Neutrophil (primary cell): ENCODE results near the gene AP5S1.

Experiments
- H3K27ac ChIP-seq: fragments of 200-600 bp; sonication (generic); 2 replicates; pipeline ENCODE4 v1.5.1; 2016; ENCODE audit warnings: mild to moderate bottlenecking, moderate library complexity
- H3K27me3 ChIP-seq: fragments of 200-600 bp; sonication (generic); 2 replicates; pipeline ENCODE4 v1.6.0; 2016; ENCODE audit warnings: mild to moderate bottlenecking
- H3K36me3 ChIP-seq: fragments of 200-600 bp; sonication (generic); 2 replicates; pipeline ENCODE4 v1.5.1; 2017
- H3K4me1 ChIP-seq, 2 experiments: fragments of 200-600 bp in 1 of 2; sonication (generic) in 1 of 2; 1 replicate in 1 of 2; 2 replicates in 1 of 2; pipeline versions ENCODE4 v1.5.1 to v1.6.1; 2013 to 2016; ENCODE audit warnings: low read depth in 1 of 2, low read length in 1 of 2, mild to moderate bottlenecking in 1 of 2, moderate library complexity in 1 of 2; ENCODE audit not compliant: control insufficient read depth in 1 of 2, insufficient read depth in 1 of 2
- H3K4me3 ChIP-seq, 2 experiments: fragments of 200-600 bp in 1 of 2; sonication (generic) in 1 of 2; 1 replicate in 1 of 2; 2 replicates in 1 of 2; pipeline ENCODE4 v1.5.1; 2013 to 2016; ENCODE audit warnings: low read depth in 1 of 2, low read length in 1 of 2, mild to moderate bottlenecking in 1 of 2, moderate library complexity in 1 of 2
- H3K9me3 ChIP-seq: fragments of 200-600 bp; sonication (generic); 2 replicates; pipeline ENCODE4 v1.5.1; 2016
- TF ChIP-seq, protein P1 (sequence below): fragments of 200-600 bp; sonication (generic); IDR thresholded peaks from 2 replicates; pipeline ENCODE4 v1.5.1; 2016; ENCODE audit warnings: antibody characterized with exemption

The AP5S1 gene

DNA sequence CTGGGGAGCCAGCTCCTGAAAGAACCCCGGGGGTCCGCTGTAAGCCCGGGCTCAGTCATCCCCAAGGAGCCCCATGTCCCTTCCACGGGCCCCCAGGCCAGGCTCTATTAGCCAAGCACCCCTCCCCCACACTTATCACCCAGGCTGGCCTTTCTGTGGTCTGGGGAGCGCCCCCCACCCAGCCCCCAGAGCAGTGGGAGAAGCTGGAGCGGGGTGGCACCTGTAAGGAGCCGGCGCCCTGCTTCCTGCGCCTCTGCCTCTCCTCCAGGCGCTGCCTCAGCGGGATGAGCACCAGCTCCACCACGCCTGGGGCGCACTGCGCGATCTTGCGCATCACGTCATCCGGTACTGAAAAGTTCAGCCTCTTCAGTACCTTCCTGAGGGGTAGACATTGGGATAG, 41.4 kb upstream of the AP5S1 start:
- no peak overlapping the region for H3K4me3 ChIP-seq
- peaks cover 53 to 57% of the 10 kb centered on the region in 2 experiments for H3K4me1 ChIP-seq
- H3K36me3 ChIP-seq = no peaks in the 10 kb centered on the region
- TF ChIP-seq, protein P1, sequence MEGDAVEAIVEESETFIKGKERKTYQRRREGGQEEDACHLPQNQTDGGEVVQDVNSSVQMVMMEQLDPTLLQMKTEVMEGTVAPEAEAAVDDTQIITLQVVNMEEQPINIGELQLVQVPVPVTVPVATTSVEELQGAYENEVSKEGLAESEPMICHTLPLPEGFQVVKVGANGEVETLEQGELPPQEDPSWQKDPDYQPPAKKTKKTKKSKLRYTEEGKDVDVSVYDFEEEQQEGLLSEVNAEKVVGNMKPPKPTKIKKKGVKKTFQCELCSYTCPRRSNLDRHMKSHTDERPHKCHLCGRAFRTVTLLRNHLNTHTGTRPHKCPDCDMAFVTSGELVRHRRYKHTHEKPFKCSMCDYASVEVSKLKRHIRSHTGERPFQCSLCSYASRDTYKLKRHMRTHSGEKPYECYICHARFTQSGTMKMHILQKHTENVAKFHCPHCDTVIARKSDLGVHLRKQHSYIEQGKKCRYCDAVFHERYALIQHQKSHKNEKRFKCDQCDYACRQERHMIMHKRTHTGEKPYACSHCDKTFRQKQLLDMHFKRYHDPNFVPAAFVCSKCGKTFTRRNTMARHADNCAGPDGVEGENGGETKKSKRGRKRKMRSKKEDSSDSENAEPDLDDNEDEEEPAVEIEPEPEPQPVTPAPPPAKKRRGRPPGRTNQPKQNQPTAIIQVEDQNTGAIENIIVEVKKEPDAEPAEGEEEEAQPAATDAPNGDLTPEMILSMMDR = no peak
- no peak overlapping the region for H3K27ac ChIP-seq
- peaks cover 30% of the 10 kb centered on the region for H3K27me3 ChIP-seq
- no peaks in the 10 kb centered on the region for H3K9me3 ChIP-seq

DNA sequence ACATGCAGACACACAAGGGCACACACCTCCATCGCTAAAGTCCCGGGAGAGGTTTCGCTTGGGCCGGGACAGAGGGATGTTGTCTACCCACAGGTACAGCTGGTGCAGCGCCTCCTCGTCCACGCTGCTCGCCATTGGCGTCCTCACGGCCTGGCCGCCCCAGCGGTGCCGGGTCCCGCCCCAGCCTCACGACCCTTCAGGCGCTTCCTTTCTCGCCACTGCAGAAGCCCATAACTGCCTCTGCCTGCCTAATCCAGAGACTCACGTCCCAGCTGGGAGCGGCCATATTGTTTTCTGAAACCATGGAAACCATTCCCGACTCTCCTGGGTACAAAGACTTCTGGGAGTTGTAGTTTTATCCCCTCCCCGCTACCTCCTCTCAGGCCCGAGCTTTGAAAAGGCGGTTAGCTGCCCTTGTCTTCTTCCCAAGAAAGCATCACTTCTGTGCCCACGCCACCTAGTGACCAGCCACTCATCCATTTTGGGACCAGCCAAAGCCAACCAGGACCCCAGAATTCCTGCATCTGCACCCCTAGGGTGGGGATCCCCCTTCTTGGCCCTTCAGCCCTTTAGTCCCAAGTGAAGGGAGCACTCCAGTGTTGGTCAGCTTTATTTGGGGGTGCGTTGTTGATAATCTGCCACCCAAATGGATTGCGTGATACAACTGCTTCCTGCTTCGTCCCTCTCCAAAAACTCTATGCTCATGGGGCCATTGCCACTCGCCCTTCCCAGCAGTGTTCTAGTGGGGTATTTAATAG, 39.0 kb upstream of the AP5S1 start, which contains the start of gene SPEF1:
SPEF1 (minus strand) TSS at position 296 of the 758 bp plus-strand sequence; CDS start at position 135, 161 bp downstream.
- Histone ChIP-seq H3K9me3 (no peaks in the 10 kb centered on the region), H3K36me3 (no peaks in the 10 kb centered on the region), H3K27ac (peak within 1 kb of the TSS; percentile 44), H3K4me3 (peak within 1 kb of the TSS; percentile 33 to 53), H3K4me1 (peaks cover 52 to 54% of the 10 kb centered on the region in 2 experiments), H3K27me3 (peaks cover 30% of the 10 kb centered on the region)
- TF ChIP-seq, protein P1 = no peak

DNA sequence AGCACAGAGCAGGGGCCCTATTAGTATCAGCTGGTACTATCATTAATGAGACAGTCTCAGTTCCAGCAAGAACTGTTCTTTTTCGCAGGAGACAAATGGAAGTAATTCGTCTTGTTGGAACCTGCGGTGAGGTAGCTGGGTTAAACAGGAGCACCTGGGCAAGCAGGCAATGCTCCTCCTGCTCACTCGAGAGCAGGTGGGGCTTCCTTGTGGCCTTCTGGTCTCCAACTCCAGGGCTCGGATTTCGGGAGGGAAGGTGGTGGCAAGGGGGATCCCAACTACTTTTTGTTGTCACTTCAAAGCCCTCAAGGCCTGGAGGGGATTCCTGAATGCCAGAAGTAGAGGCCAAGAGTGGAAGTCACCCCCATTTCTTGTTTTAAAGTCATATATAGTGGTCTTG, 37.8 kb upstream of the AP5S1 start:
- no peaks in the 10 kb centered on the region for H3K9me3 ChIP-seq
- H3K4me1 ChIP-seq = peaks cover 49% of the 10 kb centered on the region in 2 experiments
- H3K27me3 ChIP-seq = peaks cover 30% of the 10 kb centered on the region
- H3K36me3 ChIP-seq = no peaks in the 10 kb centered on the region
- no peak overlapping the region for H3K4me3 ChIP-seq
- no peak overlapping the region for H3K27ac ChIP-seq
- TF ChIP-seq, protein P1 = no peak

DNA sequence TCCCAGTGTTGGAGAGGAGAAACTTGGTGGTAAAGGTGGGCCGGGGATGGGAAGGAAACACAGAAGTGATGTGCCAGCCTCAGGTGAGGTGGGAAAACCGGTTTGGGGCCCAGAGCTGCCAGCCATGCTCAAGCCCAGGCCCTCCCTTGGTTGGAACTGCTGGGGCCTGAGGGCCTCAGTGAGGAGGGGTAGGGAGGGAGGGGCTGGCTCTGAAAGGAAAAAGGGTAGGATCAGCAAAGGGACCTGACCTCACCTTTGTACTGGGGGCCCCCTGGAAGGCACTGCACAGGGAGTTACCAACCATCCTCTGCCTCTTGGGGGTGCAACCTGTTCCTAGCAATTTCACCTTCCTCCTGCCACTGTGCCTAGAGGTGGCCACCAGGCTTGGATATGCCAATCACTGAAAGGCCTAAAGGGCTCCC, 37.3 kb upstream of the AP5S1 start:
- Histone ChIP-seq H3K4me1 (peaks cover 45 to 46% of the 10 kb centered on the region in 2 experiments), H3K27me3 (peaks cover 25% of the 10 kb centered on the region), H3K9me3 (no peaks in the 10 kb centered on the region), H3K36me3 (no peaks in the 10 kb centered on the region), H3K4me3 (no peak overlapping the region), H3K27ac (no peak overlapping the region)
- TF ChIP-seq, protein P1 = no peak

DNA sequence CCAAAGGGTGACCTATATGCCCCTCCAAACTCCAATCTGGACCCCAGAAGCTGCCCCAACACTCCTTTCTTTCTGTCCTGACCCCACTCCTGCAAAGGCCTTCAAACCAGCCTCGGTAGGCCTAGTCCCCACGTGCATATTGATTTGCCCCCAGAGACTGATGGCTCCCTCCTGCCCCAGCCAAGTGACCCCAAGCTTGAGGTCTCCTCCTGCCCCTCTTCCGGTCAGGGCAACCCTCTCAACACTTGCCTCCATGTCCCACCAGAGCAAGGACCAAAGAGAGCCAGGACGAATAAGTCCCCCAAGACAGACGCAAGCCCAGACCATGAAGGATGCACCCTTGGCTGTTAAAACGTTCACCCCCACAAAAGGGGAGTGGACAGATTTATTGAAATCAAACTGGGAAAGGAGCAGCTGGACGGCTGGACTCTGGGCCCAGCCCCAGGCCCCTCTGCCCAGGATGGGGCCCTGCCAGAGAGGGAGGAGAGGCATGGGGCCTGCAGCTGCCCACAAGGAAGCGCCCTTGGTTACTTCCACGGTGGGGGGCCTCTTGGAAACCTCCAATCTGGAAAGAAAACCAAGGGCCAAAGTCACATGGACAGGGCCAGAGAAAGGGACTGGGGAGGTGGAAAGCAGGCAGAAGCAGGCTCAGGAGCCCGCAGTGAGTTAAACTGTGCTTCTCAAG, 36.7 kb upstream of the AP5S1 start:
- H3K9me3 ChIP-seq = no peaks in the 10 kb centered on the region
- no peak overlapping the region for H3K4me3 ChIP-seq
- TF ChIP-seq, protein P1 = no peak
- H3K27me3 ChIP-seq = peaks cover 20% of the 10 kb centered on the region
- no peak overlapping the region for H3K27ac ChIP-seq
- peaks cover 40 to 43% of the 10 kb centered on the region in 2 experiments for H3K4me1 ChIP-seq
- H3K36me3 ChIP-seq = no peaks in the 10 kb centered on the region
